Measurements from ENCODE around the gene SHC3. TPM values are rescaled to one million over a fixed set of nuclear protein-coding genes. Genes with fewer than 3 reads are reported as not detected.

Gene SHC3
- total and polyA plus RNA-seq, 2 experiments from 2014 or later, result 1.3 to 2.9 TPM

DNA sequence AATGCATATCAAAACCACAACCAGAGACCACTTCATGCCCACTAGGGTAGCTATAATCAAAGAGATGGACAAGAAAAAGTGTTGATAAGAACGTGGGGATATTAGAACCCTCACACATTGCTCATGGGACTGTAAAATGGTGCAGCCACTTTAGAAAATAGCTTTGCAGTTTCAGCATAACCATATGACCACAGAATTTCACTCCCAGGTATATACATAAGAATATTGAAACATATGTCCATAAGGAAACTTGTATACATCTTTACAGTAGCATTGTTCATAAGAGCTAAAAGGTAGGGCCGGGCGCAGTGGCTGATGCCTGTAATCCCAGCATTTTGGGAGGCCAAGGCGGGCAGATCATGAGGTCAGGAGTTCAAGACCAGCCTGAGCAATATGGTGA is 131.0 kb downstream of the SHC3 start:
- no peak overlapping the region for H3K4me3 ChIP-seq
- TF ChIP-seq, protein P1, sequence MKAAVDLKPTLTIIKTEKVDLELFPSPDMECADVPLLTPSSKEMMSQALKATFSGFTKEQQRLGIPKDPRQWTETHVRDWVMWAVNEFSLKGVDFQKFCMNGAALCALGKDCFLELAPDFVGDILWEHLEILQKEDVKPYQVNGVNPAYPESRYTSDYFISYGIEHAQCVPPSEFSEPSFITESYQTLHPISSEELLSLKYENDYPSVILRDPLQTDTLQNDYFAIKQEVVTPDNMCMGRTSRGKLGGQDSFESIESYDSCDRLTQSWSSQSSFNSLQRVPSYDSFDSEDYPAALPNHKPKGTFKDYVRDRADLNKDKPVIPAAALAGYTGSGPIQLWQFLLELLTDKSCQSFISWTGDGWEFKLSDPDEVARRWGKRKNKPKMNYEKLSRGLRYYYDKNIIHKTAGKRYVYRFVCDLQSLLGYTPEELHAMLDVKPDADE (IDR thresholded peaks at IDR 0.05), result no peak
- TF ChIP-seq, protein P2, sequence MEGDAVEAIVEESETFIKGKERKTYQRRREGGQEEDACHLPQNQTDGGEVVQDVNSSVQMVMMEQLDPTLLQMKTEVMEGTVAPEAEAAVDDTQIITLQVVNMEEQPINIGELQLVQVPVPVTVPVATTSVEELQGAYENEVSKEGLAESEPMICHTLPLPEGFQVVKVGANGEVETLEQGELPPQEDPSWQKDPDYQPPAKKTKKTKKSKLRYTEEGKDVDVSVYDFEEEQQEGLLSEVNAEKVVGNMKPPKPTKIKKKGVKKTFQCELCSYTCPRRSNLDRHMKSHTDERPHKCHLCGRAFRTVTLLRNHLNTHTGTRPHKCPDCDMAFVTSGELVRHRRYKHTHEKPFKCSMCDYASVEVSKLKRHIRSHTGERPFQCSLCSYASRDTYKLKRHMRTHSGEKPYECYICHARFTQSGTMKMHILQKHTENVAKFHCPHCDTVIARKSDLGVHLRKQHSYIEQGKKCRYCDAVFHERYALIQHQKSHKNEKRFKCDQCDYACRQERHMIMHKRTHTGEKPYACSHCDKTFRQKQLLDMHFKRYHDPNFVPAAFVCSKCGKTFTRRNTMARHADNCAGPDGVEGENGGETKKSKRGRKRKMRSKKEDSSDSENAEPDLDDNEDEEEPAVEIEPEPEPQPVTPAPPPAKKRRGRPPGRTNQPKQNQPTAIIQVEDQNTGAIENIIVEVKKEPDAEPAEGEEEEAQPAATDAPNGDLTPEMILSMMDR (conservative IDR thresholded peaks at IDR 0.05; ENCODE audit: low read depth in 2 of 2), result no peak
- TF ChIP-seq ZNF331 (CRISPR knock-in tag; IDR thresholded peaks at IDR 0.05; ENCODE audit: low read depth), result no peak
- no peak for TF ChIP-seq EZH2phosphoT487 (IDR thresholded peaks at IDR 0.05; ENCODE audit: unreplicated experiment)
- TF ChIP-seq ZNF114 (CRISPR knock-in tag; IDR thresholded peaks at IDR 0.05), result no peak
- TF ChIP-seq NANOG (IDR thresholded peaks at IDR 0.05; ENCODE audit: borderline replicate concordance), result no peak
- no peak for TF ChIP-seq EZH2 (IDR thresholded peaks at IDR 0.05; ENCODE audit: low read depth, unreplicated experiment)
- TF ChIP-seq, protein P3, sequence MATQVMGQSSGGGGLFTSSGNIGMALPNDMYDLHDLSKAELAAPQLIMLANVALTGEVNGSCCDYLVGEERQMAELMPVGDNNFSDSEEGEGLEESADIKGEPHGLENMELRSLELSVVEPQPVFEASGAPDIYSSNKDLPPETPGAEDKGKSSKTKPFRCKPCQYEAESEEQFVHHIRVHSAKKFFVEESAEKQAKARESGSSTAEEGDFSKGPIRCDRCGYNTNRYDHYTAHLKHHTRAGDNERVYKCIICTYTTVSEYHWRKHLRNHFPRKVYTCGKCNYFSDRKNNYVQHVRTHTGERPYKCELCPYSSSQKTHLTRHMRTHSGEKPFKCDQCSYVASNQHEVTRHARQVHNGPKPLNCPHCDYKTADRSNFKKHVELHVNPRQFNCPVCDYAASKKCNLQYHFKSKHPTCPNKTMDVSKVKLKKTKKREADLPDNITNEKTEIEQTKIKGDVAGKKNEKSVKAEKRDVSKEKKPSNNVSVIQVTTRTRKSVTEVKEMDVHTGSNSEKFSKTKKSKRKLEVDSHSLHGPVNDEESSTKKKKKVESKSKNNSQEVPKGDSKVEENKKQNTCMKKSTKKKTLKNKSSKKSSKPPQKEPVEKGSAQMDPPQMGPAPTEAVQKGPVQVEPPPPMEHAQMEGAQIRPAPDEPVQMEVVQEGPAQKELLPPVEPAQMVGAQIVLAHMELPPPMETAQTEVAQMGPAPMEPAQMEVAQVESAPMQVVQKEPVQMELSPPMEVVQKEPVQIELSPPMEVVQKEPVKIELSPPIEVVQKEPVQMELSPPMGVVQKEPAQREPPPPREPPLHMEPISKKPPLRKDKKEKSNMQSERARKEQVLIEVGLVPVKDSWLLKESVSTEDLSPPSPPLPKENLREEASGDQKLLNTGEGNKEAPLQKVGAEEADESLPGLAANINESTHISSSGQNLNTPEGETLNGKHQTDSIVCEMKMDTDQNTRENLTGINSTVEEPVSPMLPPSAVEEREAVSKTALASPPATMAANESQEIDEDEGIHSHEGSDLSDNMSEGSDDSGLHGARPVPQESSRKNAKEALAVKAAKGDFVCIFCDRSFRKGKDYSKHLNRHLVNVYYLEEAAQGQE (IDR thresholded peaks at IDR 0.05; ENCODE audit: unreplicated experiment), result no peak
- TF ChIP-seq POLR2AphosphoS5 (IDR thresholded peaks at IDR 0.05; ENCODE audit: low read depth), result no peak
- no peak for TF ChIP-seq STAT1 (IDR thresholded peaks at IDR 0.05; ENCODE audit: unreplicated experiment)
- TF ChIP-seq CREB1 (CRISPR knock-in tag; IDR thresholded peaks at IDR 0.05; ENCODE audit: low read depth), result no peak
- H3K4me1 ChIP-seq (ENCODE audit: insufficient read depth), result no peaks in the 10 kb centered on the region
- no peaks in the 10 kb centered on the region for H3F3A ChIP-seq (replicated peaks; ENCODE audit: low read depth)
- H3K27ac ChIP-seq (ENCODE audit: low read depth), result no peak overlapping the region
- Mint-ChIP-seq H3K27me3 (ENCODE audit: insufficient read depth, low read depth, poor library complexity) (peaks cover 3% of the 10 kb centered on the region), H3K4me3 (no peak overlapping the region), H3K36me3 (ENCODE audit: low read depth) (no peaks in the 10 kb centered on the region), H3K27ac (no peak overlapping the region), H3K9me3 (no peaks in the 10 kb centered on the region), H3K4me1 (no peaks in the 10 kb centered on the region)
- no peaks in the 10 kb centered on the region for H3K27me3 ChIP-seq (ENCODE audit: insufficient read depth)
- no peak overlapping the region for H3K4me2 ChIP-seq
- H4K20me1 ChIP-seq (replicated peaks; ENCODE audit: insufficient read depth), result no peaks in the 10 kb centered on the region
- H3K36me3 ChIP-seq (ENCODE audit: insufficient read depth), result no peaks in the 10 kb centered on the region
- DNase-seq (ENCODE audit: low spot score) (no peak), ATAC-seq (no peak)
- no peak overlapping the region for H2AFZ ChIP-seq
- no peaks in the 10 kb centered on the region for H3K9me2 ChIP-seq (ENCODE audit: insufficient read depth)
- H3K79me2 ChIP-seq (replicated peaks; ENCODE audit: insufficient read depth), result no peaks in the 10 kb centered on the region

All from GM23338 (cell line).